SIG-M5 treated with dmso at 0.1 percent for 504 hours (cell line): Measurements from ENCODE around the gene HOXD13.

ENCODE experiments used
- DNase-seq: peaks from one replicate; lab custom pipeline; 2025; ENCODE audit not compliant: unreplicated experiment; lab: John Stamatoyannopoulos, UW

The HOXD13 gene

DNA sequence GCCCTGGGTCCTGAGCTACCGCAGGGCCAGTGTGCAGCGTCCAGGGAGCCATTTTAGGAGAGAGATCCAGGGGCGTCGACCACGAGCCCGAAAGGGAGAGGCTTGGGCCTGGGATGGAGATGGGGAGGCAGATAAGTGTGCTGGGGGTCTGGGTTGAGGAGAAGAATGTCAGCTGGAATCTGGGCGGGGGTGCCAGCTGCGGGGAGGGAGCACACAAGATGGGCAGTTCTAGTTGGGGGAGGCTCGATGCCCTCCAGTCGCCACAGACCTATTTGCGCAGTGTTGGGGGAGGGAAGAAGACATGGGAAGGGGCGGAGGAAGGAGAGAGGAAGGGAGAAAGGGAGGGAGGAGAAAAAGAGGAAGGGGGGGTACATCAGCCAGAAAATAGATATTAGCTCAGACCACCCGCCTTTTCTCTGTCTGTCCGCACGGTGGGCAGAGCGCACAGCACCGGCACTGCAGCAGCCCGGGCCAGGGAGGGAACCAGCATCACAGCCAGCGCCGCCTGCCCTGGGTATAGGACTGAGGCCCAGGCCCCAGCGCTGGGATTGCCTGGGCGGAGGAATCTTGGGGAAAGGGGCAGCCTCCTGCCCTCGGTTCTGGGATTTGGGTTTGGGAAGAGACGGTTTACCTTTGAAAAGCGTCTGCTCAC is 12.7 kb downstream of the HOXD13 start:
- no peak for DNase-seq

DNA sequence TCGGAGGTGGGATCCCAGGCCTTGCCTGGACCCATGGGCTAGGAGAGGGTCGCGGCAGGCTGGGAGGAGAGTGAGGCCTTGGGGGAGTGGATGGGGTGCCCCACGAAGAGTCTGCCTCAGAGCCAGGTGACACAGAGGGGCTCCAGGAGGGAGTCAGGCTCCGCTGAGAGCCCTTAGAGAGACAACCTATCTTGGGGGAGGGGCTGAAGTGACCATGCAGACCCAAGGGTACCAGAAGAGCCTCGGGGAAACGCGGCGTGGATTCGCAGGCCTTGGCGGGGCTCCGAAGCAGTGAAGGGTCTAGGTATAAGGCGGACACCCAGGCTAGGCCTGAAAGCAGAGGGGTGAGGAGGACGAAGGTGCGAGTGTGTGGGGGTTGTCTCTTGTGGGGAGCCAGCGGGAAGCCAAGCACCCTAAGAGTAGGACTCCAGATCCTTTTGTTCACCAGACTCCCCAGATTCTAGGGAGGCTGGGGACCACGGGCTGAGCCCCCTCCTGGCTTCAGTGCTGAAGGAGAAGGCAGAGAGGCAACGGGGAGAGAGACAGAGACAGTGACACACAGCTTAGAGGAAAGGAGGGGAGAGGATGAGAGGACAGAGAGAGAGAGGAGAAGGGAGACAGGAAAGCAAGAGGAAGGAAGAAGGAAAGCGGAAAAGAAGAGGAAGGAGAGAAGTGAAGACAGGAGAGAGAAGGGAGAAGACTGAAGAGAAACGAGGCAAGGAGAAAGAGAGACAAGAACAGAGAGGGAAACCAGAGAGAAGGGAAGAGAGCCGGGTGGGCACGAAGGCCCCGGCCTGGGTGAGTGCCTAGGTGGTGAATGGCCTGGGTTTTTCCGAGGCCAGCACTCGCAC is 13.4 kb downstream of the HOXD13 start:
- DNase-seq: no peak

DNA sequence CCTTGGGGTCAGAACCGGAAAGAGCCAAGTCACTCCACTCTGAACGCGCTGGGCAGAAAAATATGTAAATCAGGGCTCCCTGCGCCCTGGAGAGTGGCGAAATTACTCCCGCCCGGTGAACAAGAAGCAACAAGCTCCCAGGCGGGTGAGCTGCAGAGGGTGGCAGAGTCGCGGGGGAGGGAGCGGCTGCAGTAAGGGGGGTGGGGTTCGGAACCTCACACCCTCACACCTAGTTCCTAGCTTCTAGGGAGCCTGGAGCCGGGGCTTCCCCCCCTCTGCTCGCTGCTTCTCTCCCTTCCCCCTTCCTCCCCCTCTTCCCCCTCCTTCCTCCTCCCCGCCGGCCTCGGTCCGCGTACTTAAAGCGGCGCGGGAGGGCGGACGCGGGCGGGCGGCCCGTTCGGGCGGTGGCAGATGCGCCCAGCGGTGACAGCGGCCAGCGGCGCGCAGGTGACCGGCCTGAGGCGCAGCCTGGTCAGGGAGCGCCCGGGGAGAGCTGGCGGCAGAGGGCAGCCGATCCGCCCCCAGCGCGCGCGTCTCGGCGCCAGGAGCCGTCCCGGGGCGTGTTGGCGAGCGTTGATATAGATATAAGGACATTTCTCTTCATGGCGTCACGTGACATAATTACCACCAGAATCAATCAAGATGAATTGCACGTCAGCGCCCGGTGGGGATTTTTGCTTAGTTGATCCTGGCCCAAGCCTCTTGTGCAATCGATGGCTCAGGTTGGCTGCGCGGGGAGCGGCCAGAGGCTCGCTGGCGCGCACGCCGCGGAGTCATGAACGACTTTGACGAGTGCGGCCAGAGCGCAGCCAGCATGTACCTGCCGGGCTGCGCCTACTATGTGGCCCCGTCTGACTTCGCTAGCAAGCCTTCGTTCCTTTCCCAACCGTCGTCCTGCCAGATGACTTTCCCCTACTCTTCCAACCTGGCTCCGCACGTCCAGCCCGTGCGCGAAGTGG is 14.3 kb downstream of the HOXD13 start, which contains the start of gene HOXD11:
Gene HOXD11 (plus strand): TSS at position 700 of the 959 bp plus-strand sequence. CDS start 76 bp downstream, at position 776.
- DNase-seq: peak; percentile 60

DNA sequence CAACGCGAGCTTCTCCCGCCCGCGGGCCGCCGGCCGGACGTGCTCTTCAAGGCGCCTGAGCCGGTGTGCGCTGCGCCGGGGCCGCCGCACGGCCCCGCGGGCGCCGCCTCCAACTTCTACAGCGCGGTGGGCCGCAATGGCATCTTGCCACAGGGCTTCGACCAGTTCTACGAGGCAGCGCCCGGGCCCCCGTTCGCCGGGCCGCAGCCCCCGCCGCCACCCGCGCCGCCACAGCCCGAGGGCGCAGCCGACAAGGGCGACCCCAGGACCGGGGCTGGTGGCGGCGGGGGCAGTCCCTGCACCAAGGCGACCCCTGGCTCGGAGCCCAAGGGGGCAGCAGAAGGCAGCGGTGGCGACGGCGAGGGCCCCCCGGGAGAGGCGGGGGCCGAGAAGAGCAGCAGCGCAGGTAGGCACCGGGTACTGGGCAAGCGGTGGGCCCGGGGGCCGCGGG is 15.2 kb downstream of the HOXD13 start:
- no peak for DNase-seq

DNA sequence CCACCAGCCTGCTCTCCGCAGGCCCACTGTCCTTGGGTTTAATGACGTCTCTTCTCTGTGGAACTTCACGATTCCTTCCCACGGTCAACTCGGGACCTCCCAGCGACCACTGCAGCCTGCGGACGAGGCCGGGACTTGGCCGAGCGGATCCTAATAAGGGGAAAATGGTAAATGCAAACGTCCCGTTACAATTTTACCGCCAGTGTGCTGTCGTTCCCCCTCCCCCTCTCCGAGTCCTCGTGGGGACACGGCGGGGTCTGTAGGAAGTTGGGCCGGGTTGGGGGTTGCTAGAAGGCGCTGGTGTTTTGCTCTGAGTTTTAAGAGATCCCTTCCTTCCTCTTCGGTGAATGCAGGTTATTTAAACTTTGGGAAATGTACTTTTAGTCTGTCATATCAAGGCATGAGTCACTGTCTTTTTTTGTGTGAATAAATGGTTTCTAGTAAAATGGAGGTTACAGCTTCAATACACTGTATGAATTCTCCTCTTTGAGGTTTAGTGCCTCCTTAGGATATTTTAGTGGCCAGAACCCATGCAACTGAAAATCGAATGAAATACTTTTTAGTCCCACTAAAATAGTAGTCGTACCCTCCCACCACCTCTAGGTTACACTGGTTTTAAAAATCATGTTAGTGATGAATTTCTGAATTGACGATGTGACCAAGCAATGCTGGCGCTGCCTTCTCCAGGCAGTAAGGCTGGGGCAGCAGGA is 16.8 kb downstream of the HOXD13 start:
- DNase-seq: no peak

DNA sequence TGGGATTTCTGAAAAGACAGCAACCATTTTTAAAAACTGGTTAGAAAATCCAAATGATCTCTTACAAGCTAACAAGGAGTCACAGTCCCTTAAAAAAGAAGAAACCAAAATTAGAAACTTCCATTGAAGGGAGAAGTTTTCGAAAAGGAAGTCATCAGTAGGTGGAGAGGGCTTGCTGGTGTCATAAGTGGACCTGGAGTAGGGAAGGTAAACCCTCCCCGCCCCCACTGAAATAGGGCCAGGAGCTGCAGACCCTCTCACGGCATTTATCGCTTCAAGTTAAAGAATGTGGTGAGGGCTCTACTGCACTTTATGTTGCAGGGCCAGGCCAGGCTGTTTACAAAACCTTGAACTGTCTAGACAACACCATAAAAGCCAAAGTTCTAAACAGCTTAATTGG is 17.4 kb downstream of the HOXD13 start:
- DNase-seq: no peak

DNA sequence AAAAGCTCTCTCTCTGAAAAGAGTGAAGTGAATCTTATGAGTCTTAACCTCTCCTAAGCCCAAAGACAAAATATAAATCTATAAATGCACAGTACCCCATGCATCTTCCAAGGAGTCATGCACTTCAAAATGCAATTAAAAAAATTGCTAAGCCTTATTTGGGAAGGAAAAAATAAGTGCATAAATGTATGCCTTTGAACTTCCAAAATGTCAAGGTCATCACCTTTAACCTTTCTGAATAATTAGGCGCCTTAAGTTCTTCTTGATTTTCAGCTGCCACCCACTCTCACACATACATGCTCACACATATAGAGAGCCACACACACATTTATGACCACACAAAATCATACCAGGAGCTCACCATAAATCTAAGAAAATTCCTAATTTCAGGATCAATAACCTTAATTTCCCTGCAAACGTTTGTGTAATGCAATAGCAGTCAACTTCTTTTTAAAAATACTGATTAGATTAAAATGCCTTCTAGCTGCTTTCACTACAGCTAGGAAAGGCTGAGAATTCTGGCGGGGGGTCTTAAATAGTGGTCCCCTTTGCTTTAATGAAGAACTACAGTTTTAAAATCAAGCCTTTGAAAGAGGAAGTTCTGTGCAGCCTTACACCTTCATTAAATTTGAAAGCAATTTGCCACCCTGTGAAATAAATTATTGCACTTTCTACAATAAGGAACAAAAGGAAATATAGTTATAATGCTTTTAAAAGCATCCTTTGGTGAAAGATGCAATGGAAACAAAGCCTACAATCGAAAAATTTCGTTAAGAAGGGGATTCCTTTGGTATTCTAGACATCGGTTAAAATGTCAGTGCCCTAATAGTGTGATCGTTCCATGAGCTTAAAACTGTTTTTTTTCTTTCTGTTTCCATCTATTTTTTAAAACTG is 18.1 kb downstream of the HOXD13 start:
- no peak for DNase-seq

DNA sequence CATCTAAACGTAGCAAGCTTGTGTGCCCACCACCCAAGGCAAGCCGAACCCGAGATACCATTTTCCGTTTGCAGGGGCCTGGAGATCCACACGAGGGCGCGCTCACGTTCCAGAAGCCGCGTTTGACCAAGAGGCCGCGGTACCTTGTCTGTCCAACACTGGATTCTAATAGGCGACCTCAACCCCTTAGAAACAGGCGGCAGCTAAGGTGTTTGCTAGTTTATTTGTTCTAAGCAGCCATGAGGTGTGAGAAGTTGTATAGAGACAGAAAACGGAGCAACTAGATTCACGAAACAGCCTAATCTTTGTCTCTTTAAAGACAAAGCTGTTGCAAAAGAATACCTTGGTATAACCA is 18.8 kb downstream of the HOXD13 start:
- peak; percentile 64 for DNase-seq

DNA sequence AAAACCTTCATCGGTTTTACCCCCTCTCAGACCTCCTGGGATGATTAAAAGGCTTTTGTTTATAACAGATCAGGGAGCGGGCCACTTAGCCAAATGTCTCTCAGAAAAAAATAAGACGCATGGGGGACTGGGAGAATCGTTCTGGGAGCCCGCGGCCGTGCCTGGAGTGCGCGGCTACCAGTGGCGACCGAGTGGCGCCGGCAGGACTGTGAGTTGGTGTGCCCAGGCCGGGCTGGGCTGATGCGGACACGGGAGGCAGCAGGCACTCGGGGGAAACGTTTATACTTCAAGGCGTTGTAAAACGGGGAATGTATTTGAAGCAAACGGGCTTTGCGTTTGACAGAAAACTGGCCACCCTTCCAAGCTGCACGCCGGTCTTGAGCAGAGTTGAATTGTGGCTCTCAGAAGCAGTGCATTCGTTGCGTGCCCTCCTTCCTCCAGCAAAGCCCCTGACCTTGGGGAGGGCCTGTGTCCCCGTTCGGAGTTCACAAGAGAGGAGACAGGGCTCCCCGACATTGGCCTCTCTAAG is 19.4 kb downstream of the HOXD13 start:
- DNase-seq: no peak

DNA sequence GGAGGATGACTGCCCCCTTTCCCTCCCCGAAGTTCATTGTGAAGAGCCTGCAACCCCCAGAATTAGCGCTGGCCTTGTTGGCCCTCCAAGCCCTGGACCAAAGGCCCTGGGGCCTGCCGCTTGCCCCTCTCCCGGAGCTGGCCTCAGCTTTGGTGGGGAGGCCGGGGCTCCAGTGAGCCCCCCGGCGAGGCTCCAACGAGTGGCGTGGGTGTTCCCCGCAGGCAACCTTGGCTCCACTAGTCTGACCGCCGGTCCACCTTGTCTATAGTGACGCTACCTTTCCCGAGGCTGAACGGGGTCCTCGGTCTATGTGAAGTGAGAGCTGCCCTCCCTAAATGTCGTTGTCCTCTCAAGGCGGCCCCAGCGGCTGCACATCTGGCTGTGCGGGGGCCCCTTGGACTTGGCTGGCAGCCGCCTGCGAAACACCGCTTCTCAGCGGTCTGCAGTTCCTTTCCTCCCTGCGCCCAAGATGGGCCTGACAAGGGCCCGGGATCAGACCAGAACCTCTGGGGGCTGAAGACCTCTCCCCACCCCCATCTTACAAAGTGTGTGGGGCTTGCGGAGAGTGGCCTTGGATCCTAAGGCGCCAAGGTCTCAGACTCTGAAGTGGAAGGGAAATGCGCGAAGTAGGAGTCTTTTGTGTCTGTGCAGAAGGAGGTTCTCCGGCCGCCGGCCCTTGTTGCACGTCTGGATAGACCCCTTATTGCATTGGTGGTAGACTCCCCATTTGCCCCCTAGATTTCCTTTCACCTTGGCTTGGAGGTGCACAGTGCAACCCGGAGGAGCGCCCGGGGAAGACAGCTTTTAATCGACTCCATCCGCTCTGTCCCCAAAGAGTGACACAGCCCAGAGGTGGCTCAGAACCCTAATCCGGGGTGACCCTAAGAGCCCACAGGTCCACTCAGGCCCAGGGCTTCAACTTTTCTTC is 20.1 kb downstream of the HOXD13 start:
- no peak for DNase-seq

DNA sequence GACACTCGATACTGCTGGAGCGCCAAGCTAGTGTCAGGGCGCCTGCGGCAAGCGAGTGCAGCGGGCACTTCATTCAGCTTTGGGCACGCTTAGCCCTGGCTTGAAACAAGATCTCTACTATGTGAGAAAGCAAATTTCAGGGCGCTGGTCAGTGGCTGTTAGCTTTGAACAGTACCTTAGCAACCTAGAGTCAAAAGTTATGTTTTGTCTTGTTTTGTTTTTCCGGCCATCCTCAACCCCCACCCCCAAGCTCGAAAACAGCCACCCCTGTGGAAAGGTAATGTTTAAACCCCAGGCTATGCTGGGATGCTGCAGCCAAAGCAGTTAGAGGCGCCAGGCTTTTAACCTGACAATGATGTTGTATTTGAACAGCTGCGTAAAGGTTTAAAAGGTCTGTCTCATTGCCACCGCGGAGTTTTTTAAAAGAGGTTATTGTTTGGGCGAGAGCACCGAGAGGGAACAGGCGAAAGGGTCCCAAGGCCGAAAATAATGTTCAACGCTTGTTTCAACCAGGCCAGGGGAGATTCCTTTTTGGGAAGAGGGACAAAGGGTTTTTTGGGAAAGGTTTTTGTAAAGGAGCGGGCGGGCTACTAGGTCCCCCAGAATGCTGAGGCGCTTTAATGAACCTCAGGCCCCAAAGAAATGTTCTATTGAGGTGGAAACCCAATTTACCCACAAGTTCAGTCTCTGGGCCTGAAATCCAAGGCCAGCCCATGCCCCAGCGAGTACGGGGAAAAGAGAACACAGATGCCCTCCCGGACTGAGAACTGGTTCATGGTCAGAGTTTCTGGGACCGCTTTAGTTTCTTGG is 21.8 kb downstream of the HOXD13 start:
- no peak for DNase-seq

DNA sequence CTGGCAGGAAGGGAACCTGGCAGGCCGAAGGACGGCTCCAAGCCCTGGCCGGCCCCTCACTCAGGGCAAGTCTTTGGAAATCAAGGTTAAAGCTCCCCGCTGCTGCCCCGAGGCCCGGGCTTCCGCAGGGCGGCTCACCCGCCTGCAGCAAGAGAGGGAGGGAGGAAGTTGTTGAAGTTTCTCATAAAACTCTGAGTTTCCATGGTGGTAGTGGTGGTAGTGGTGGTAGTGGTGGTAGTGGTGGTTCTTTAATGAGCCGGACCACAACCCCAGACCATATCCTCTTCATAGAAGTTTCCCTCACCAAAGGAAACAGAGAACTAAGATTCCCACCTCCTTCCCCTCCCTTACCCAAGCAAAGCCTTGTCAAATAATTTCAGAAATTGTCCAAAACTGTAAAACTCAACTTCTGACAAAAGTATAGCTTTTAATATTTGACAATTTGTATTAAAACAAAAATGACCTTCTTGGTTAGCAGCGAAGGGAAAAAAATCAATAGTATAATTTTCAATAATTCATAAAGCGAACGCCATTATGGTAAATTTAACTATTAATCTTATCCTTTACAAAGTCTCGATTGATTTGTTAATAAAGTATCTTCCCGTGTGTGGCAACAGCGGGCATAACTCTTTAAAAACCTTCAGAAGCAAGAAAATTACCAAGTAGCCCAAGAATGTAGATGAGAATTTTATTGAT is 22.6 kb downstream of the HOXD13 start:
- no peak for DNase-seq

DNA sequence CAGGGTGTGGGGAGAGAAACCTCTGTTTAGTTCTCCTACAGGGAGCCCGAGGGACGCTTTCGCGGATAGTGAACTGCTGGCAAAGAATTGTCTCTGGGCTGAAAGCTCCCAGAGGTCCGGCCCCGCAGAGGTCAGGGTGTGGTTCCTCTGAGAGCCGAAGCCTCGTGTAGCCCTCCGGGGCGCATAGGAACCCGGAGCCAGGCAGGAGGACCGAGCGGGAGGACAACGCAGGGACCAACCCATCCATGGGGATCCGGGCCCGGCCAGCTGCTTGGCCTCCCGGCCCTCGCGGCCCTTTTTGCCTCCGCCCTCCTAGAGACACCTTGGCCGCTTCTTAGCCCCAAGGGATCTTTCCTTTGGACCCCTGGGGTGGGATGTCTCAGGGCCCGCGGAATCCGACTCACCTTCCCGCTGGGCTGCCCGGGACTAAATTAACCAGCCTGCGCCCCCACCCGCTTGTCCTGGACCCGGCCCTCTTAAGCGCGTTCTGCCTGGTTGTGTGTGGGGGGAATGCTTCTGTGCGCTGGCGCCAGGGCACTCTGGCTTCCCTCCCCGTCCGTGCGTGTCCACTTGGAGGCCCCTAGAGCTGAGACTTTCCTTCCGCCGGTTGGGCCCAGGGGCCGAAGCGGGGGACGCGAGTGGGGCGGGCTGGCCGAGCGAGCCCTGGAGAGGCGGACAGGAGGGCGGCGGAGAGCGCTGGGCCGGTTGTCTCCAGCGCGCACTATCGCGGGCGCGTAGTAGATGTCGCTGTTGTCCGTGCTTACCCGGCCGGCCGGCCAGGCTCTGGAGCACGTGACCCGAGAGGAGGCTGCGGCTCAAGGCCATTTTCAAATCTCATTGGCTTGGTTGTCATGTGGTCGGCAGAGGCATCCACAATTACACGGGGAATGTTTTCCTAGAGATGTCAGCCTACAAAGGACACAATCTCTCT is 23.6 kb downstream of the HOXD13 start, which contains the start of gene HOXD10:
Gene HOXD10 (plus strand): TSS at position 896 of the 931 bp plus-strand sequence. CDS start 56 bp downstream, outside the sequence.
- no peak for DNase-seq

DNA sequence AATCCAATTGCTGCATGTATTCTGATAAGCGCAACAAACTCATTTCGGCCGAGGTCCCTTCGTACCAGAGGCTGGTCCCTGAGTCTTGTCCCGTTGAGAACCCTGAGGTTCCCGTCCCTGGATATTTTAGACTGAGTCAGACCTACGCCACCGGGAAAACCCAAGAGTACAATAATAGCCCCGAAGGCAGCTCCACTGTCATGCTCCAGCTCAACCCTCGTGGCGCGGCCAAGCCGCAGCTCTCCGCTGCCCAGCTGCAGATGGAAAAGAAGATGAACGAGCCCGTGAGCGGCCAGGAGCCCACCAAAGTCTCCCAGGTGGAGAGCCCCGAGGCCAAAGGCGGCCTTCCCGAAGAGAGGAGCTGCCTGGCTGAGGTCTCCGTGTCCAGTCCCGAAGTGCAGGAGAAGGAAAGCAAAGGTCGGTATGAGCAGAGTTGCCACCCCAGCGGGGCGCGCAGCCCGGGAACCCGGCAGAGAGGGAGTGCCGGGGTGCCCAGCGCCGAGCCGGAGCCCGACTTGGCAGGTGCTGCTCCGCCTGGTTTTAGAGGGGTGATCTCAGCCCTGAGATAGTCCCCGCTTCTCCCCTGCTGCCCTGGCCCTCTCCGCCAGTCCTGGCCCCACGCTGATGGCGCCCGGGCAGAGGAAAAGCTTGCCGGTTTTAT is 24.8 kb downstream of the HOXD13 start:
- DNase-seq: no peak

DNA sequence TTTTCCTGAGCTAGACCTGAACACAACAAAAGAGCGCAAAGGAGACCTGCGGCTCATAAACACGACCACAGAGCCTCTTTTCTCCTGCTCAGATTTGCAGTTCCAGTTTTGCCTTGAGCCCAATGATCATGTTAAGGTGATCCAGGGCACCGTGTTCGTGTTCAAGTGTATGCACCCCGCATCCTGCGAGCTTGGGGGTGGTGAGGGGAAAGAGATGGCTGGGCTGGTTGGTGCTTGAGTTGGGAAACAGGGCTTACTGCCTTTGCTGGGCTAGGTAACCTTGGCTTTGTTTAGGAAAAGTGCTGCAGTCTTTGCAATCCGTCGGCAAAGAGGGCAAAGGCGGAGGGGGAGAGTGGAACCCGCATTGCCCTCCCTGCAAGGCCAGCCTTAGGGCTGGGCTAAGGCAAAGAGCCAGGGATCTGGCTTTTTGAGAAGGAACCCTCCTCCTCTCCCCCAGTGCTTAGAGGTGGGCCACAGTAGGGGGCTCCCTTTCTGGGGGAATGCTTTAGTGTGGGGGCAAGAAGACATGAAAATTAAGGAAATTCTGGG is 25.4 kb downstream of the HOXD13 start:
- DNase-seq: no peak
